Loucy (cell line): ENCODE measurements around the gene ZC3H11A.
A peak's percentile ranks its signal among the peaks of the same experiment; 100 is the strongest.

ENCODE experiments used
- H2AFZ ChIP-seq: fragments of 200-600 bp; sonication (generic); 2 replicates; pipeline ENCODE4 v1.6.0; 2016; ENCODE audit warnings: antibody characterized with exemption, mild to moderate bottlenecking, low read length, moderate library complexity
- H3F3A ChIP-seq: fragments of 200-600 bp; 2 replicates; pipeline ENCODE4 v1.6.0; 2016; ENCODE audit warnings: antibody characterized with exemption, low read depth, mild to moderate bottlenecking
- H3K27me3 ChIP-seq: fragments of 200-600 bp; sonication (generic); 2 replicates; pipeline ENCODE4 v1.6.1; 2014; ENCODE audit warnings: low read length, mild to moderate bottlenecking; ENCODE audit not compliant: insufficient read depth, poor library complexity, severe bottlenecking
- H3K36me3 ChIP-seq: fragments of 200-600 bp; sonication (generic); 2 replicates; pipeline ENCODE4 v1.6.1; 2016; ENCODE audit warnings: low read length; ENCODE audit not compliant: insufficient read depth
- H3K4me1 ChIP-seq: fragments of 200-600 bp; sonication (generic); 2 replicates; pipeline ENCODE4 v1.5.1; 2014; ENCODE audit warnings: low read length, mild to moderate bottlenecking; ENCODE audit not compliant: insufficient read depth, poor library complexity, severe bottlenecking
- H3K4me2 ChIP-seq: fragments of 200-600 bp; sonication (generic); 2 replicates; pipeline ENCODE4 v1.6.0; 2014; ENCODE audit warnings: antibody characterized with exemption, low read length, low read depth, mild to moderate bottlenecking; ENCODE audit not compliant: poor library complexity, severe bottlenecking
- H3K4me3 ChIP-seq: fragments of 200-600 bp; sonication (generic); 2 replicates; pipeline ENCODE4 v1.5.1; 2014; ENCODE audit warnings: low read length, mild to moderate bottlenecking, mixed read lengths; ENCODE audit not compliant: poor library complexity, severe bottlenecking
- H3K79me2 ChIP-seq: fragments of 200-600 bp; sonication (generic); 2 replicates; pipeline ENCODE4 v1.6.1; 2014; ENCODE audit warnings: low read length; ENCODE audit not compliant: insufficient read depth
- H3K9ac ChIP-seq: fragments of 200-600 bp; sonication (generic); 2 replicates; pipeline ENCODE4 v1.6.0; 2014; ENCODE audit warnings: mild to moderate bottlenecking, low read depth, low read length, moderate library complexity; ENCODE audit not compliant: poor library complexity, severe bottlenecking
- H3K9me2 ChIP-seq: fragments of 200-600 bp; sonication (generic); replicated peaks from 2 replicates; pipeline ENCODE4 v1.6.1; 2016; ENCODE audit warnings: low read depth, low read length, mixed read lengths
- H3K9me3 ChIP-seq: fragments of 200-600 bp; sonication (generic); 2 replicates; pipeline ENCODE4 v1.6.1; 2014; ENCODE audit warnings: mild to moderate bottlenecking, antibody characterized with exemption, low read length, low read depth; ENCODE audit not compliant: insufficient read depth
- H4K20me1 ChIP-seq: fragments of 200-600 bp; sonication (generic); 2 replicates; pipeline ENCODE4 v1.6.0; 2014; ENCODE audit warnings: antibody characterized with exemption, low read length, mild to moderate bottlenecking; ENCODE audit not compliant: insufficient read depth, poor library complexity, severe bottlenecking
- EZH2phosphoT487 ChIP-seq: fragments of 200-600 bp; IDR thresholded peaks from 2 replicates; pipeline ENCODE4 v1.6.1; 2018; ENCODE audit warnings: antibody characterized with exemption, mild to moderate bottlenecking, moderate library complexity, borderline replicate concordance
- TF ChIP-seq, protein P1 (sequence below): fragments of 200-600 bp; sonication (generic); conservative IDR thresholded peaks from 2 replicates; pipeline ENCODE4 v1.5.1; 2014; ENCODE audit warnings: mild to moderate bottlenecking, antibody characterized with exemption, low read length

ZC3H11A gene

DNA sequence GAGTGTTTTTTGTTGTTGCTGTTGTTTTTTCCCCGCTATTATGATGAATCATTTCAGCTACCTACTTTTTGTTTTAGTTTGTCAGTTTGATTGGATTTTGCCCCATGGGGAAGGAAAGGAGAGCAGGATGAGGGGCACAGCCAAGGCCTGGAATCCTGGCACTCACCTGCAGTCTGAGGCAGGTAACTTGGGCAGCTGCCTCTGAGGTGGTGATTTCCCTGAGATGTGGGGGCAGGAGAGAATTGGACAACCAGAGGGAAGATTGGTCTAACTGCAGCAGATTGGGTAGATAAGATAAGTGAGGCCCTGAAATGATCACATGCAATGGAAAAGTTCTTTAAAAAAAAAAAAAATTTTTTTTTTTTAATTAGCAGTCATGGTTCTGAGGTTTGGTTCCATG lies 31.9 kb upstream of the ZC3H11A start:
- H3K4me1 ChIP-seq: peaks cover 52% of the 10 kb centered on the region
- peak overlapping the region; percentile 75 for H3K4me2 ChIP-seq
- TF ChIP-seq EZH2phosphoT487: no peak
- TF ChIP-seq, protein P1, sequence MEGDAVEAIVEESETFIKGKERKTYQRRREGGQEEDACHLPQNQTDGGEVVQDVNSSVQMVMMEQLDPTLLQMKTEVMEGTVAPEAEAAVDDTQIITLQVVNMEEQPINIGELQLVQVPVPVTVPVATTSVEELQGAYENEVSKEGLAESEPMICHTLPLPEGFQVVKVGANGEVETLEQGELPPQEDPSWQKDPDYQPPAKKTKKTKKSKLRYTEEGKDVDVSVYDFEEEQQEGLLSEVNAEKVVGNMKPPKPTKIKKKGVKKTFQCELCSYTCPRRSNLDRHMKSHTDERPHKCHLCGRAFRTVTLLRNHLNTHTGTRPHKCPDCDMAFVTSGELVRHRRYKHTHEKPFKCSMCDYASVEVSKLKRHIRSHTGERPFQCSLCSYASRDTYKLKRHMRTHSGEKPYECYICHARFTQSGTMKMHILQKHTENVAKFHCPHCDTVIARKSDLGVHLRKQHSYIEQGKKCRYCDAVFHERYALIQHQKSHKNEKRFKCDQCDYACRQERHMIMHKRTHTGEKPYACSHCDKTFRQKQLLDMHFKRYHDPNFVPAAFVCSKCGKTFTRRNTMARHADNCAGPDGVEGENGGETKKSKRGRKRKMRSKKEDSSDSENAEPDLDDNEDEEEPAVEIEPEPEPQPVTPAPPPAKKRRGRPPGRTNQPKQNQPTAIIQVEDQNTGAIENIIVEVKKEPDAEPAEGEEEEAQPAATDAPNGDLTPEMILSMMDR: no peak
- H4K20me1 ChIP-seq: no peaks in the 10 kb centered on the region
- peak overlapping the region; percentile 76 for H3K4me3 ChIP-seq
- no peaks in the 10 kb centered on the region for H3K9me2 ChIP-seq
- H3K9me3 ChIP-seq: no peaks in the 10 kb centered on the region
- H2AFZ ChIP-seq: no peak overlapping the region
- no peaks in the 10 kb centered on the region for H3K36me3 ChIP-seq
- H3K79me2 ChIP-seq: peaks cover 28% of the 10 kb centered on the region
- peak overlapping the region; percentile 60 for H3K9ac ChIP-seq
- peaks cover 18% of the 10 kb centered on the region for H3F3A ChIP-seq
- H3K27me3 ChIP-seq: no peaks in the 10 kb centered on the region

DNA sequence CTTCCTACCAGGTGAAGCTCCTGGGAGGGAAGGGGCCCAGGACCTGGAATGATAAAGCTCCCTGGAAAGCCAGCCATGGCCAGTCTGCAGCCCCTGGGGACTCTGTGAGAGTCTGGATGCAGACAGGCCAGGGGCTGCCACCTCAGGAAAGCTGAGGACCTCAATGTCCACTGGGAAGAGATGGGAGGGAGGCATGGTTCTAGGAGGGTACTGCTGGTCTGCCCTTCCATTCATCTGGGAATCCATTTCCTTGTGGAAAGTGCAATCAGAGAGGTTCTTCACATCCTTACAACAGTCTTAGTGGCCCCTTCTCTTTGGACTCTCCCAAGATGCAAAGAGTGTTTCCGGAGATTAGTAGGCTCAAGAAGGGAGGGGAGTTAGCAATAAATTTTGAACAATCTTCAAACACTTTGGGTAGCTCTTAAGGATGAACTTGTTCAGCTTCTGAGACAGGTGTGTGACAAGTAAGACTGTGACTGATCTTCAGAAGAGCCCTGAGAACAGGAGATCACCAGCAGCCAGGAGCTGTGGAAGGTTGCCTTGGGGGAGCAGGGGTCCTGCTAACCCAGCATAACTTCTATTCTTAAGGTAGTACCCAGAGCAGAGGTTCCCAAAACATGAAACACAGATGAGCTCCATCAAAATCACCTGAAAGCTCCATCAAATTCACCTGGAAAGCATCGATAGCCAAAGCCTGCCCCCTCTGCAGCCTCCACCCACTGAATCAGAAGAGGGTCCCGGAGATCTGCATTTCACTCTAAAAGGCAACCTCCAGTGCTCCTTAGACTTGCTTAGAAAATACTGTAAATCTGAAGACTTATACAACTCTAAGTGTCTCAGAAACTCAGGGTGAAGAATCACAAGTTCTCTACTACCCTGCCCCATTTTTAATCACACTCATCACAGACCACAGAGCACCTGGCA lies 31.1 kb upstream of the ZC3H11A start:
- Histone ChIP-seq H3K79me2 (peaks cover 33% of the 10 kb centered on the region), H3K4me3 (peak overlapping the region; percentile 76), H3K4me1 (peaks cover 51% of the 10 kb centered on the region), H3K9ac (peak overlapping the region; percentile 60), H3K27me3 (no peaks in the 10 kb centered on the region), H3K36me3 (no peaks in the 10 kb centered on the region), H3K9me2 (no peaks in the 10 kb centered on the region), H3K9me3 (no peaks in the 10 kb centered on the region), H2AFZ (0 out of 2 replicates have a peak overlapping the region, but pooled peaks have one; percentile 13), H4K20me1 (no peaks in the 10 kb centered on the region), H3K4me2 (peak overlapping the region; percentile 75), H3F3A (peaks cover 18% of the 10 kb centered on the region)
- no peak for TF ChIP-seq EZH2phosphoT487
- TF ChIP-seq, protein P1: no peak

DNA sequence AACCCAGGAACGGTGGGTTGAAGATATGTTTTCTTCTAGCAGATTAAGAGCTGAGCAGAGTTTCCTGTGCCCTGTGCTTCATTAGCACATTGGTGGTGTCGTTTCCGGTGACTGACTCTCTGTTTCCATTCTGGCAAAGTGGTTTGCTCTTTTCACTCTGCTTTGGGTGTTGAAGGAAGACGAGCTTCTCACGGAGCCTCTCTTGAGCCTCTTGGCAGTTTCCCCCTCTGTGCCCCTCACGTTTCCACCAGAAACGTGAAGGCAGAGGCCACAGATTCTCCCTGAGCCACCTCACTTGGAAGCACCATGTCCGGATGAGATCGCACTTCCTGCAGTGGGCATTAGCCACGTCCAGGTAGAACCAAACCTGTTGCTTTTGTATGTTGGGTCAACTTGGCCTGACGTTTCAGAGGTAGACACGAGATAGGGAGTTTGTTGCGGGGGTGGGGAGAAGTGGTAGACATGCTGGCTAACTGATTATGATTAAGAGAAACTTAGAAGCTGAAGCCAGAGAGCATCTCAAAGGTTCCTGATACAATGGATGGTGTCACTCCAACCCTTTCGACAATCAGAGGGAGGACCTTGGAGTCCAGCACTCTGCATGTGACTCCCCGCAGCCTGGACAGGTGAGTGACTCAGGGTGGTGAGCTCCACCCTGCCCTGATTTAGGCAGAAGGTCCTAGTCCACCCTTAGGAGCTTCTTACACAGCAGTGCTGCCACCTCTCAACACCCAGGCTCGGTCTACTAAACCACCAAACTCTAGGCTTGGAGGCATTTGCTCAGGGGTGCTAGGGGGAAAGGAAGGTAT lies 30.2 kb upstream of the ZC3H11A start, which contains the start of gene LAX1:
LAX1 (plus strand) TSS at position 155 of the 809 bp plus-strand sequence; CDS start at position 538, 383 bp downstream.
- Histone ChIP-seq H4K20me1 (no peaks in the 10 kb centered on the region), H3K4me2 (peak within 1 kb of the TSS; percentile 75), H3K27me3 (no peaks in the 10 kb centered on the region), H3K4me3 (peak within 1 kb of the TSS; percentile 76), H3K79me2 (peaks cover 33% of the 10 kb centered on the region), H3K9me2 (no peaks in the 10 kb centered on the region), H3K9me3 (no peaks in the 10 kb centered on the region), H3K9ac (peak within 1 kb of the TSS; percentile 83), H3K4me1 (peaks cover 53% of the 10 kb centered on the region), H3F3A (peaks cover 18% of the 10 kb centered on the region), H2AFZ (peak within 1 kb of the TSS; percentile 32), H3K36me3 (no peaks in the 10 kb centered on the region)
- no peak for TF ChIP-seq EZH2phosphoT487
- TF ChIP-seq, protein P1: no peak
